HEK293 (cell line): ENCODE measurements around the gene TSHZ3.

Source experiments
- CTCF ChIA-PET: fragments of 350-600 bp; formaldehyde crosslinking; extraction: SDS; loops from one replicate; lab custom pipeline; 2021; ENCODE audit warnings: antibody characterized with exemption; lab: Yijun Ruan, JAX
- POLR2A ChIA-PET: fragments of 300-600 bp; formaldehyde crosslinking; extraction: SDS; loops from one replicate; lab custom pipeline; 2020; ENCODE audit warnings: antibody characterized with exemption, inconsistent platforms; lab: Yijun Ruan, JAX
- H3K27ac ChIP-seq: fragments of 200-500 bp; sonication (Bioruptor generic); 2 replicates; pipeline ENCODE4 v1.5.1; 2014; ENCODE audit warnings: low read depth, low read length, control low read depth, inconsistent platforms; ENCODE audit errors: extremely low read depth
- H3K36me3 ChIP-seq, 2 experiments: fragments of 200-500 bp in 1 of 2; sonication (Bioruptor generic) in 1 of 2; 1 replicate in 1 of 2; 2 replicates in 1 of 2; pipeline ENCODE4 v1.5.1; 2014 to 2017; ENCODE audit warnings: inconsistent platforms in 2 of 2, low read length in 2 of 2; ENCODE audit not compliant: control insufficient read depth in 2 of 2, insufficient read depth in 1 of 2
- H3K4me1 ChIP-seq: fragments of 200-500 bp; sonication (Bioruptor generic); 2 replicates; pipeline ENCODE4 v1.5.1; 2014; ENCODE audit warnings: mild to moderate bottlenecking, low read length, inconsistent platforms; ENCODE audit not compliant: control insufficient read depth, insufficient read depth
- H3K4me3 ChIP-seq: 2 replicates; pipeline ENCODE4 v1.5.1; 2011; ENCODE audit warnings: low read depth, mild to moderate bottlenecking, control low read depth, low read length, moderate library complexity
- H3K9me3 ChIP-seq: fragments of 200-500 bp; sonication (Bioruptor generic); 2 replicates; pipeline ENCODE4 v1.5.1; 2014; ENCODE audit warnings: low read depth, low read length, inconsistent platforms; ENCODE audit not compliant: control insufficient read depth, insufficient read depth
- BCL11B ChIP-seq: fragments of 450-650 bp; formaldehyde crosslinking; IDR thresholded peaks from 2 replicates; pipeline ENCODE4 v1.5.1; 2016; ENCODE audit warnings: low read depth, missing biosample characterization, missing genetic modification characterization
- GLI2 ChIP-seq: fragments of 450-650 bp; formaldehyde crosslinking; IDR thresholded peaks from 2 replicates; pipeline ENCODE4; 2017; ENCODE audit warnings: missing biosample characterization, missing genetic modification characterization, low read depth, borderline replicate concordance
- REPIN1 ChIP-seq: fragments of 450-650 bp; formaldehyde crosslinking; IDR thresholded peaks from 2 replicates; pipeline ENCODE4 v1.5.1; 2017; ENCODE audit warnings: missing biosample characterization, missing genetic modification characterization, low read depth
- SETDB1 ChIP-seq: IDR thresholded peaks from one replicate; pipeline ENCODE4 v1.6.1; 2017; ENCODE audit warnings: mild to moderate bottlenecking, low read length, moderate library complexity, mixed read lengths; ENCODE audit not compliant: insufficient read length
- ZNF16 ChIP-seq: fragments of 450-650 bp; formaldehyde crosslinking; IDR thresholded peaks from 2 replicates; pipeline ENCODE4 v1.5.1; 2016; ENCODE audit warnings: low read depth, missing biosample characterization, missing genetic modification characterization
- ZNF202 ChIP-seq: fragments of 450-650 bp; formaldehyde crosslinking; IDR thresholded peaks from 2 replicates; pipeline ENCODE4 v1.5.1; 2016; ENCODE audit warnings: missing biosample characterization, missing genetic modification characterization, borderline replicate concordance
- ZNF221 ChIP-seq: fragments of 450-650 bp; formaldehyde crosslinking; IDR thresholded peaks from 2 replicates; pipeline ENCODE4 v1.5.1; 2017; ENCODE audit warnings: missing biosample characterization, missing genetic modification characterization, borderline replicate concordance
- ZNF521 ChIP-seq: fragments of 450-650 bp; formaldehyde crosslinking; IDR thresholded peaks from 2 replicates; pipeline ENCODE4 v1.5.1; 2017; ENCODE audit warnings: missing biosample characterization, mild to moderate bottlenecking, missing genetic modification characterization
- ZNF585B ChIP-seq: fragments of 450-650 bp; formaldehyde crosslinking; IDR thresholded peaks from 2 replicates; pipeline ENCODE4 v1.5.1; 2016; ENCODE audit warnings: missing biosample characterization, missing genetic modification characterization
- ZNF629 ChIP-seq: fragments of 450-650 bp; formaldehyde crosslinking; IDR thresholded peaks from 2 replicates; pipeline ENCODE4 v1.5.1; 2017; ENCODE audit warnings: missing biosample characterization, missing genetic modification characterization
- ZNF843 ChIP-seq: fragments of 450-650 bp; formaldehyde crosslinking; IDR thresholded peaks from 2 replicates; pipeline ENCODE4 v1.5.1; 2016; ENCODE audit warnings: missing biosample characterization, missing genetic modification characterization
- ZXDB ChIP-seq: fragments of 450-650 bp; formaldehyde crosslinking; IDR thresholded peaks from 2 replicates; pipeline ENCODE4 v1.5.1; 2016; ENCODE audit warnings: missing biosample characterization, missing genetic modification characterization
- TF ChIP-seq, protein P1 (sequence below): sonication (generic); formaldehyde crosslinking; IDR thresholded peaks from 2 replicates; pipeline ENCODE4 v1.8.1; 2022; ENCODE audit warnings: mild to moderate bottlenecking, moderate library complexity, missing genetic modification reagents
- TF ChIP-seq, protein P2 (sequence below): fragments of 450-650 bp; formaldehyde crosslinking; IDR thresholded peaks from 2 replicates; pipeline ENCODE4 v1.5.0; 2017; ENCODE audit warnings: missing biosample characterization, missing genetic modification characterization, borderline replicate concordance
- TF ChIP-seq, protein P3 (sequence below): fragments of 450-650 bp; formaldehyde crosslinking; IDR thresholded peaks from 2 replicates; pipeline ENCODE4 v1.5.1; 2016; ENCODE audit warnings: missing biosample characterization, missing genetic modification characterization
- TF ChIP-seq, protein P4 (sequence below): fragments of 450-650 bp; formaldehyde crosslinking; IDR thresholded peaks from 2 replicates; pipeline ENCODE4 v1.5.1; 2017; ENCODE audit warnings: missing biosample characterization, missing genetic modification characterization
- TF ChIP-seq, protein P5 (sequence below): fragments of 450-650 bp; formaldehyde crosslinking; IDR thresholded peaks from 2 replicates; pipeline ENCODE4 v1.5.1; 2016; ENCODE audit warnings: missing biosample characterization, missing genetic modification characterization
- TF ChIP-seq, protein P6 (sequence below): fragments of 450-650 bp; formaldehyde crosslinking; IDR thresholded peaks from 2 replicates; pipeline ENCODE4 v1.5.1; 2016; ENCODE audit warnings: missing biosample characterization, missing genetic modification characterization, low read depth
- TF ChIP-seq, protein P7 (sequence below): fragments of 450-650 bp; formaldehyde crosslinking; IDR thresholded peaks from 2 replicates; pipeline ENCODE4 v1.5.1; 2016; ENCODE audit warnings: missing biosample characterization, missing genetic modification characterization

TSHZ3 gene

DNA sequence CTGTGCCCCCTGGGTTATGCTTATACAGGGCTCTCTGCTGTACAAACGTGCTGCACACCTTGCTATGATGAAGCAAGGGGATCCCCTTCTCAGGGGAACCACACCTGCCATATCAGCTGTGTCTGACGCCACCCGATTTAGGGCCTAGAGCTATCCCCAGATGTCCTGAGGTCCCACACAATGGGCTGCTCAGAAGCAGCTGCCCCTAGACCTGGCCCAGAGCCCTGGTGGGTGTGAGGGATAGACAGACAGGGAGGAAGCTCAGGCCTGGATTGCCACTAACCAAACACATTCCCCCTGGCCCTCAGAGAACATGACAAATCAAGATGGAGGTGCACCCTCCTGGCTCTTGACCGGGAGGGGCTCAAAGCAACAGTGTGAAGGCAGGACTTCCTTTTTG is 59.3 kb downstream of the TSHZ3 start:
- Histone ChIP-seq H3K9me3 (no peaks in the 10 kb centered on the region; the same call in 1 of the 2 replicates), H3K4me1 (no peaks in the 10 kb centered on the region), H3K36me3 (peaks cover 0 to 4% of the 10 kb centered on the region in 2 experiments; a peak in 1 of 3 replicates), H3K27ac (no peak overlapping the region), H3K4me3 (no peak overlapping the region)
- ChIA-PET CTCF (interaction anchor here (0.6 to 1.0 kb wide), 2 partner anchors 25 to 105 kb away, joined by 3 read pairs; no protein-coding TSS in a partner anchor), POLR2A (no interaction called here)
- no peak for TF ChIP-seq ZNF202 (tag by site-specific recombination)
- TF ChIP-seq, protein P1, sequence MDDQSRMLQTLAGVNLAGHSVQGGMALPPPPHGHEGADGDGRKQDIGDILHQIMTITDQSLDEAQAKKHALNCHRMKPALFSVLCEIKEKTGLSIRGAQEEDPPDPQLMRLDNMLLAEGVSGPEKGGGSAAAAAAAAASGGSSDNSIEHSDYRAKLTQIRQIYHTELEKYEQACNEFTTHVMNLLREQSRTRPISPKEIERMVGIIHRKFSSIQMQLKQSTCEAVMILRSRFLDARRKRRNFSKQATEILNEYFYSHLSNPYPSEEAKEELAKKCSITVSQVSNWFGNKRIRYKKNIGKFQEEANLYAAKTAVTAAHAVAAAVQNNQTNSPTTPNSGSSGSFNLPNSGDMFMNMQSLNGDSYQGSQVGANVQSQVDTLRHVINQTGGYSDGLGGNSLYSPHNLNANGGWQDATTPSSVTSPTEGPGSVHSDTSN (CRISPR knock-in tag) = no peak
- TF ChIP-seq REPIN1 (tag by site-specific recombination) = no peak
- TF ChIP-seq ZNF629 (tag by site-specific recombination) = no peak
- no peak for TF ChIP-seq ZXDB (tag by site-specific recombination)
- TF ChIP-seq ZNF521 (tag by site-specific recombination) = no peak
- no peak for TF ChIP-seq SETDB1
- TF ChIP-seq ZNF221 (tag by site-specific recombination) = no peak
- no peak for TF ChIP-seq ZNF585B
- TF ChIP-seq, protein P2, sequence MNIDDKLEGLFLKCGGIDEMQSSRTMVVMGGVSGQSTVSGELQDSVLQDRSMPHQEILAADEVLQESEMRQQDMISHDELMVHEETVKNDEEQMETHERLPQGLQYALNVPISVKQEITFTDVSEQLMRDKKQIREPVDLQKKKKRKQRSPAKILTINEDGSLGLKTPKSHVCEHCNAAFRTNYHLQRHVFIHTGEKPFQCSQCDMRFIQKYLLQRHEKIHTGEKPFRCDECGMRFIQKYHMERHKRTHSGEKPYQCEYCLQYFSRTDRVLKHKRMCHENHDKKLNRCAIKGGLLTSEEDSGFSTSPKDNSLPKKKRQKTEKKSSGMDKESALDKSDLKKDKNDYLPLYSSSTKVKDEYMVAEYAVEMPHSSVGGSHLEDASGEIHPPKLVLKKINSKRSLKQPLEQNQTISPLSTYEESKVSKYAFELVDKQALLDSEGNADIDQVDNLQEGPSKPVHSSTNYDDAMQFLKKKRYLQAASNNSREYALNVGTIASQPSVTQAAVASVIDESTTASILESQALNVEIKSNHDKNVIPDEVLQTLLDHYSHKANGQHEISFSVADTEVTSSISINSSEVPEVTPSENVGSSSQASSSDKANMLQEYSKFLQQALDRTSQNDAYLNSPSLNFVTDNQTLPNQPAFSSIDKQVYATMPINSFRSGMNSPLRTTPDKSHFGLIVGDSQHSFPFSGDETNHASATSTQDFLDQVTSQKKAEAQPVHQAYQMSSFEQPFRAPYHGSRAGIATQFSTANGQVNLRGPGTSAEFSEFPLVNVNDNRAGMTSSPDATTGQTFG (tag by site-specific recombination) = no peak
- TF ChIP-seq, protein P3, sequence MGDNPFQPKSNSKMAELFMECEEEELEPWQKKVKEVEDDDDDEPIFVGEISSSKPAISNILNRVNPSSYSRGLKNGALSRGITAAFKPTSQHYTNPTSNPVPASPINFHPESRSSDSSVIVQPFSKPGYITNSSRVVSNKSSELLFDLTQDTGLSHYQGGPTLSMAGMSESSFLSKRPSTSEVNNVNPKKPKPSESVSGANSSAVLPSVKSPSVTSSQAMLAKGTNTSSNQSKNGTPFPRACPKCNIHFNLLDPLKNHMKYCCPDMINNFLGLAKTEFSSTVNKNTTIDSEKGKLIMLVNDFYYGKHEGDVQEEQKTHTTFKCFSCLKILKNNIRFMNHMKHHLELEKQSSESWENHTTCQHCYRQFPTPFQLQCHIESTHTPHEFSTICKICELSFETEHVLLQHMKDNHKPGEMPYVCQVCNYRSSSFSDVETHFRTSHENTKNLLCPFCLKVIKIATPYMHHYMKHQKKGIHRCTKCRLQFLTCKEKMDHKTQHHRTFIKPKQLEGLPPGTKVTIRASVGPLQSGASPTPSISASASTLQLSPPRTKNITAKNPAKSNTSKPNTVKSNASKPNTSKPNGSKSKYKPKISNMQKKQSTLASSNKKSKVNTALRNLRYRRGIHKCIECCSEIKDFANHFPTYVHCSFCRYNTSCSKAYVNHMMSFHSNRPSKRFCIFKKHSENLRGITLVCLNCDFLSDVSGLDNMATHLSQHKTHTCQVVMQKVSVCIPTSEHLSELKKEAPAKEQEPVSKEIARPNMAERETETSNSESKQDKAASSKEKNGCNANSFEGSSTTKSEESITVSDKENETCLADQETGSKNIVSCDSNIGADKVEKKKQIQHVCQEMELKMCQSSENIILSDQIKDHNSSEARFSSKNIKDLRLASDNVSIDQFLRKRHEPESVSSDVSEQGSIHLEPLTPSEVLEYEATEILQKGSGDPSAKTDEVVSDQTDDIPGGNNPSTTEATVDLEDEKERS = no peak
- no peak for TF ChIP-seq ZNF16

DNA sequence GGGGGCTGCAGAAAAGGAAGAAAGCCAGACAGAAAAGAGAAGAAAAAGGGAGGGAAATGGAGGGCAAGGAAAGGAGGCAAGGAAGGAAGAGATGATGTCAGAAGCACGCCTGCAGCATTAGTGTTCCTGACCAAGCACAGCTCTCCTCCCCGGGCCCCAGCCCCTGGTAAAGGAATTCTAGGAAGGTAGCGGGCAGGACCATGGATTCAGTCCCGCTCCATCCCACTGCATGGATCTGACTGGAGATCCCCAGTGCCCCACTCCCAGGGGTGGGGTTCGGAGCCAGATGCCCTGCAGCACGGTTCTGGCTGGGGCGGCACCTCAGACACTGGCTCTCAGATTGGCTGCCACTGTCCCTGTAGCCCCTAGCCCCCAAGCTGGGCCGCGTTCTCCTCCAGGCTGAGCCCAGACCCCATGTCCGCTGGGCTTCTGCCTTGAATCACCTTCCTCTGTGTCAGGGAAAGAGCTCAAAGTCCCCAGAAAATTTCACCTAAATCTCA is 59.8 kb downstream of the TSHZ3 start:
- peaks cover 0 to 5% of the 10 kb centered on the region in 2 experiments; a peak in 1 of 3 replicates for H3K36me3 ChIP-seq
- H3K4me1 ChIP-seq = no peaks in the 10 kb centered on the region
- H3K9me3 ChIP-seq = no peaks in the 10 kb centered on the region; the same call in 1 of the 2 replicates
- no peak overlapping the region for H3K27ac ChIP-seq
- no peak overlapping the region for H3K4me3 ChIP-seq
- ChIA-PET POLR2A (no interaction called here), CTCF (interaction anchor here (1.0 kb wide), 1 partner anchor 26 kb away, joined by 3 read pairs; no protein-coding TSS in a partner anchor)
- no peak for TF ChIP-seq GLI2 (tag by site-specific recombination)
- TF ChIP-seq, protein P4, sequence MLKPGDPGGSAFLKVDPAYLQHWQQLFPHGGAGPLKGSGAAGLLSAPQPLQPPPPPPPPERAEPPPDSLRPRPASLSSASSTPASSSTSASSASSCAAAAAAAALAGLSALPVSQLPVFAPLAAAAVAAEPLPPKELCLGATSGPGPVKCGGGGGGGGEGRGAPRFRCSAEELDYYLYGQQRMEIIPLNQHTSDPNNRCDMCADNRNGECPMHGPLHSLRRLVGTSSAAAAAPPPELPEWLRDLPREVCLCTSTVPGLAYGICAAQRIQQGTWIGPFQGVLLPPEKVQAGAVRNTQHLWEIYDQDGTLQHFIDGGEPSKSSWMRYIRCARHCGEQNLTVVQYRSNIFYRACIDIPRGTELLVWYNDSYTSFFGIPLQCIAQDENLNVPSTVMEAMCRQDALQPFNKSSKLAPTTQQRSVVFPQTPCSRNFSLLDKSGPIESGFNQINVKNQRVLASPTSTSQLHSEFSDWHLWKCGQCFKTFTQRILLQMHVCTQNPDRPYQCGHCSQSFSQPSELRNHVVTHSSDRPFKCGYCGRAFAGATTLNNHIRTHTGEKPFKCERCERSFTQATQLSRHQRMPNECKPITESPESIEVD = no peak
- TF ChIP-seq, protein P5, sequence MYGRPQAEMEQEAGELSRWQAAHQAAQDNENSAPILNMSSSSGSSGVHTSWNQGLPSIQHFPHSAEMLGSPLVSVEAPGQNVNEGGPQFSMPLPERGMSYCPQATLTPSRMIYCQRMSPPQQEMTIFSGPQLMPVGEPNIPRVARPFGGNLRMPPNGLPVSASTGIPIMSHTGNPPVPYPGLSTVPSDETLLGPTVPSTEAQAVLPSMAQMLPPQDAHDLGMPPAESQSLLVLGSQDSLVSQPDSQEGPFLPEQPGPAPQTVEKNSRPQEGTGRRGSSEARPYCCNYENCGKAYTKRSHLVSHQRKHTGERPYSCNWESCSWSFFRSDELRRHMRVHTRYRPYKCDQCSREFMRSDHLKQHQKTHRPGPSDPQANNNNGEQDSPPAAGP (tag by site-specific recombination) = no peak
- TF ChIP-seq BCL11B (tag by site-specific recombination) = no peak
- TF ChIP-seq, protein P6, sequence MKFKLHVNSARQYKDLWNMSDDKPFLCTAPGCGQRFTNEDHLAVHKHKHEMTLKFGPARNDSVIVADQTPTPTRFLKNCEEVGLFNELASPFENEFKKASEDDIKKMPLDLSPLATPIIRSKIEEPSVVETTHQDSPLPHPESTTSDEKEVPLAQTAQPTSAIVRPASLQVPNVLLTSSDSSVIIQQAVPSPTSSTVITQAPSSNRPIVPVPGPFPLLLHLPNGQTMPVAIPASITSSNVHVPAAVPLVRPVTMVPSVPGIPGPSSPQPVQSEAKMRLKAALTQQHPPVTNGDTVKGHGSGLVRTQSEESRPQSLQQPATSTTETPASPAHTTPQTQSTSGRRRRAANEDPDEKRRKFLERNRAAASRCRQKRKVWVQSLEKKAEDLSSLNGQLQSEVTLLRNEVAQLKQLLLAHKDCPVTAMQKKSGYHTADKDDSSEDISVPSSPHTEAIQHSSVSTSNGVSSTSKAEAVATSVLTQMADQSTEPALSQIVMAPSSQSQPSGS = no peak
- no peak for TF ChIP-seq ZNF843 (tag by site-specific recombination)
- TF ChIP-seq, protein P7, sequence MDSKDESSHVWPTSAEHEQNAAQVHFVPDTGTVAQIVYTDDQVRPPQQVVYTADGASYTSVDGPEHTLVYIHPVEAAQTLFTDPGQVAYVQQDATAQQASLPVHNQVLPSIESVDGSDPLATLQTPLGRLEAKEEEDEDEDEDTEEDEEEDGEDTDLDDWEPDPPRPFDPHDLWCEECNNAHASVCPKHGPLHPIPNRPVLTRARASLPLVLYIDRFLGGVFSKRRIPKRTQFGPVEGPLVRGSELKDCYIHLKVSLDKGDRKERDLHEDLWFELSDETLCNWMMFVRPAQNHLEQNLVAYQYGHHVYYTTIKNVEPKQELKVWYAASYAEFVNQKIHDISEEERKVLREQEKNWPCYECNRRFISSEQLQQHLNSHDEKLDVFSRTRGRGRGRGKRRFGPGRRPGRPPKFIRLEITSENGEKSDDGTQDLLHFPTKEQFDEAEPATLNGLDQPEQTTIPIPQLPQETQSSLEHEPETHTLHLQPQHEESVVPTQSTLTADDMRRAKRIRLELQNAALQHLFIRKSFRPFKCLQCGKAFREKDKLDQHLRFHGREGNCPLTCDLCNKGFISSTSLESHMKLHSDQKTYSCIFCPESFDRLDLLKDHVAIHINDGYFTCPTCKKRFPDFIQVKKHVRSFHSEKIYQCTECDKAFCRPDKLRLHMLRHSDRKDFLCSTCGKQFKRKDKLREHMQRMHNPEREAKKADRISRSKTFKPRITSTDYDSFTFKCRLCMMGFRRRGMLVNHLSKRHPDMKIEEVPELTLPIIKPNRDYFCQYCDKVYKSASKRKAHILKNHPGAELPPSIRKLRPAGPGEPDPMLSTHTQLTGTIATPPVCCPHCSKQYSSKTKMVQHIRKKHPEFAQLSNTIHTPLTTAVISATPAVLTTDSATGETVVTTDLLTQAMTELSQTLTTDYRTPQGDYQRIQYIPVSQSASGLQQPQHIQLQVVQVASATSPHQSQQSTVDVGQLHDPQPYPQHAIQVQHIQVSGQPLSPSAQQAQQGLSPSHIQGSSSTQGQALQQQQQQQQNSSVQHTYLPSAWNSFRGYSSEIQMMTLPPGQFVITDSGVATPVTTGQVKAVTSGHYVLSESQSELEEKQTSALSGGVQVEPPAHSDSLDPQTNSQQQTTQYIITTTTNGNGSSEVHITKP (tag by site-specific recombination) = no peak
